ENCODE data around the gene RBM15B.
A peak's percentile ranks its signal among the peaks of the same experiment; 100 is the strongest.

RBM15B gene

DNA sequence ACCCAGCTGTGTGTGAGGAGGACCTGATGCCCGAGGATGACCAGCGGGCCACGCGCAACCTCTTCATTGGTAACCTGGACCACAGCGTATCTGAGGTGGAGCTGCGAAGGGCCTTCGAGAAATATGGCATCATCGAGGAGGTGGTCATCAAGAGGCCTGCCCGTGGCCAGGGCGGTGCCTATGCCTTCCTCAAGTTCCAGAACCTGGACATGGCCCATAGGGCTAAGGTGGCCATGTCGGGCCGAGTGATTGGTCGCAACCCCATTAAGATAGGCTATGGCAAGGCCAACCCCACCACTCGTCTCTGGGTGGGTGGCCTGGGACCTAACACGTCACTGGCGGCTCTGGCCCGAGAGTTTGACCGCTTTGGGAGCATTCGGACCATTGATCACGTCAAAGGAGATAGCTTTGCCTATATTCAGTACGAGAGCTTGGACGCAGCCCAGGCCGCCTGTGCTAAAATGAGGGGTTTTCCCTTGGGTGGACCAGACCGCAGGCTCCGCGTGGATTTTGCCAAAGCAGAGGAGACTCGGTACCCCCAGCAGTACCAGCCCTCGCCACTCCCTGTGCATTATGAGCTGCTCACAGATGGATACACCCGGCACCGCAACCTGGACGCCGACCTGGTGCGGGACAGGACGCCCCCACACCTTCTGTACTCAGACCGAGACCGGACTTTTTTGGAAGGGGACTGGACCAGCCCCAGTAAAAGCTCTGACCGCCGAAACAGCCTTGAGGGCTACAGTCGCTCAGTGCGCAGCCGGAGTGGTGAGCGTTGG is 1.5 kb downstream of the RBM15B start:
- no peaks in the 10 kb centered on the region for H3K27me3 ChIP-seq (replicated peaks)
- DNase-seq = no peak
- peaks cover 58% of the 10 kb centered on the region for H3K36me3 ChIP-seq (replicated peaks)
- H3K4me3 ChIP-seq (ENCODE audit: low read depth, low read length) = peak overlapping the region; percentile 71
- TF ChIP-seq, protein P1, sequence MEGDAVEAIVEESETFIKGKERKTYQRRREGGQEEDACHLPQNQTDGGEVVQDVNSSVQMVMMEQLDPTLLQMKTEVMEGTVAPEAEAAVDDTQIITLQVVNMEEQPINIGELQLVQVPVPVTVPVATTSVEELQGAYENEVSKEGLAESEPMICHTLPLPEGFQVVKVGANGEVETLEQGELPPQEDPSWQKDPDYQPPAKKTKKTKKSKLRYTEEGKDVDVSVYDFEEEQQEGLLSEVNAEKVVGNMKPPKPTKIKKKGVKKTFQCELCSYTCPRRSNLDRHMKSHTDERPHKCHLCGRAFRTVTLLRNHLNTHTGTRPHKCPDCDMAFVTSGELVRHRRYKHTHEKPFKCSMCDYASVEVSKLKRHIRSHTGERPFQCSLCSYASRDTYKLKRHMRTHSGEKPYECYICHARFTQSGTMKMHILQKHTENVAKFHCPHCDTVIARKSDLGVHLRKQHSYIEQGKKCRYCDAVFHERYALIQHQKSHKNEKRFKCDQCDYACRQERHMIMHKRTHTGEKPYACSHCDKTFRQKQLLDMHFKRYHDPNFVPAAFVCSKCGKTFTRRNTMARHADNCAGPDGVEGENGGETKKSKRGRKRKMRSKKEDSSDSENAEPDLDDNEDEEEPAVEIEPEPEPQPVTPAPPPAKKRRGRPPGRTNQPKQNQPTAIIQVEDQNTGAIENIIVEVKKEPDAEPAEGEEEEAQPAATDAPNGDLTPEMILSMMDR (IDR thresholded peaks at IDR 0.05; ENCODE audit: low read depth, low read length, missing control alignments) = no peak
- no peak overlapping the region for H3K27ac ChIP-seq
- in situ Hi-C loops (cut with HindIII; ENCODE audit: low pct_ligation_motif_present, low sequenced_read_pairs) = no loop called here

DNA sequence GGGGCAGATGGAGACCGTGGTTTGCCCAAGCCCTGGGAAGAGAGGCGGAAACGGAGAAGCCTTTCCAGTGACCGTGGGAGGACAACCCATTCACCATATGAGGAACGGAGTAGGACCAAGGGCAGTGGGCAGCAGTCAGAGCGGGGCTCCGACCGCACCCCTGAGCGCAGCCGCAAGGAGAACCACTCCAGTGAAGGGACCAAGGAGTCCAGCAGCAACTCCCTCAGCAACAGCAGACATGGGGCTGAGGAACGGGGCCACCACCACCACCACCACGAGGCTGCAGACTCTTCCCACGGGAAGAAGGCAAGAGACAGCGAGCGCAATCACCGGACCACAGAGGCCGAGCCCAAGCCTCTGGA is 2.0 kb downstream of the RBM15B start:
- TF ChIP-seq, protein P1 (IDR thresholded peaks at IDR 0.05; ENCODE audit: low read depth, low read length, missing control alignments) = no peak
- no peak for DNase-seq
- peaks cover 57% of the 10 kb centered on the region for H3K36me3 ChIP-seq (replicated peaks)
- in situ Hi-C loops (cut with HindIII; ENCODE audit: low pct_ligation_motif_present, low sequenced_read_pairs) = no loop called here
- no peak overlapping the region for H3K4me3 ChIP-seq (ENCODE audit: low read depth, low read length)
- H3K27me3 ChIP-seq (replicated peaks) = no peaks in the 10 kb centered on the region
- H3K27ac ChIP-seq = no peak overlapping the region

- TF ChIP-seq, protein P1 (IDR thresholded peaks at IDR 0.05; ENCODE audit: low read depth, low read length, missing control alignments) = no peak
- Histone ChIP-seq H3K36me3 (replicated peaks) (peaks cover 54% of the 10 kb centered on the region), H3K4me3 (ENCODE audit: low read depth, low read length) (no peak overlapping the region), H3K27ac (no peak overlapping the region), H3K27me3 (replicated peaks) (no peaks in the 10 kb centered on the region)
- no peak for DNase-seq
- in situ Hi-C loops (cut with HindIII; ENCODE audit: low pct_ligation_motif_present, low sequenced_read_pairs) = no loop called here
These were observed 2.5 kb downstream of the RBM15B start for GRCh38 chr3:51393564-51393963.

DNA sequence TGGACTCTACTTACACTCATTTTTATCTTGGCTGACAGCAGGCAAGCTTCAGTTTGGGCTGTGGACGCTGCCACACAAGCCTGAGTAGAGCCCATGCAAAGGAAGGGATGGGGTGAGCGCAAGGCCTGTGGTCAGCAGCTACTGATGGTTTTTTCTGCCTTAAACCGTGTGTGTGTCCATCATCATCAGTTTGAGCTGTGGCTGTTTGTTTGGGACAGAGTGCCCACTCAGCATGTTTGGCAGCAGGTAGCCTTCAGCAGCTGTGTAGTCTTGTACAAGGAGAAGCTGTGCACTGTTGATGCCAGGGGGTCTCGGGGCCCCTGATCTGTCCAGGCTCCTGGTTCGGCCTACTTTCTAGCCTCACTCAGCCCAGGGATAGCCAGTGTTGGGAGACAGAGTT is 3.5 kb downstream of the RBM15B start:
- no peak overlapping the region for H3K4me3 ChIP-seq (ENCODE audit: low read depth, low read length)
- H3K27ac ChIP-seq = no peak overlapping the region
- DNase-seq = no peak
- in situ Hi-C loops (cut with HindIII; ENCODE audit: low pct_ligation_motif_present, low sequenced_read_pairs) = no loop called here
- TF ChIP-seq, protein P1 (IDR thresholded peaks at IDR 0.05; ENCODE audit: low read depth, low read length, missing control alignments) = no peak
- no peaks in the 10 kb centered on the region for H3K27me3 ChIP-seq (replicated peaks)
- peaks cover 50% of the 10 kb centered on the region for H3K36me3 ChIP-seq (replicated peaks)

- Histone ChIP-seq H3K36me3 (replicated peaks) (peaks cover 40% of the 10 kb centered on the region), H3K27me3 (replicated peaks) (no peaks in the 10 kb centered on the region), H3K4me3 (ENCODE audit: low read depth, low read length) (no peak overlapping the region), H3K27ac (no peak overlapping the region)
- TF ChIP-seq, protein P1 (IDR thresholded peaks at IDR 0.05; ENCODE audit: low read depth, low read length, missing control alignments) = no peak
- DNase-seq = no peak
- in situ Hi-C loops (cut with HindIII; ENCODE audit: low pct_ligation_motif_present, low sequenced_read_pairs) = no loop called here
These were observed 4.6 kb downstream of the RBM15B start for GRCh38 chr3:51395493-51396213.
